Measurements from ENCODE around the gene OSBP2. TPM values are rescaled to one million over a fixed set of nuclear protein-coding genes. Genes with fewer than 3 reads are reported as not detected.

The OSBP2 gene
- total RNA-seq, 4 donors from 2014 or later, result 0.60 to 7.5 (median 4.3) TPM

GRCh38 chr22:30945653-30946052 is 251.0 kb downstream of the OSBP2 start:
- in situ Hi-C loops (cut with MboI; ENCODE audit: low pct_ligation_motif_present in 1 of 4, low pct_unique_long_range_greater_than_20kb in 1 of 4, low sequenced_read_pairs in 3 of 4), result loop anchor here in 3 of 4 donors (10.0 kb wide), 1 partner anchor 139 kb away; the partner anchor contains the start of gene SMTN (in 3 of the 3)
- no peak for DNase-seq
- Histone ChIP-seq H3K27ac (no peak overlapping the region), H3K4me3 (no peak overlapping the region), H3K9me3 (no peaks in the 10 kb centered on the region), H3K4me1 (peaks cover 0 to 16% (median 8%) of the 10 kb centered on the region in 4 donors), H3K36me3 (peaks cover 0 to 60% (median 27%) of the 10 kb centered on the region in 4 donors), H3K27me3 (no peaks in the 10 kb centered on the region)
- TF ChIP-seq, protein P1, sequence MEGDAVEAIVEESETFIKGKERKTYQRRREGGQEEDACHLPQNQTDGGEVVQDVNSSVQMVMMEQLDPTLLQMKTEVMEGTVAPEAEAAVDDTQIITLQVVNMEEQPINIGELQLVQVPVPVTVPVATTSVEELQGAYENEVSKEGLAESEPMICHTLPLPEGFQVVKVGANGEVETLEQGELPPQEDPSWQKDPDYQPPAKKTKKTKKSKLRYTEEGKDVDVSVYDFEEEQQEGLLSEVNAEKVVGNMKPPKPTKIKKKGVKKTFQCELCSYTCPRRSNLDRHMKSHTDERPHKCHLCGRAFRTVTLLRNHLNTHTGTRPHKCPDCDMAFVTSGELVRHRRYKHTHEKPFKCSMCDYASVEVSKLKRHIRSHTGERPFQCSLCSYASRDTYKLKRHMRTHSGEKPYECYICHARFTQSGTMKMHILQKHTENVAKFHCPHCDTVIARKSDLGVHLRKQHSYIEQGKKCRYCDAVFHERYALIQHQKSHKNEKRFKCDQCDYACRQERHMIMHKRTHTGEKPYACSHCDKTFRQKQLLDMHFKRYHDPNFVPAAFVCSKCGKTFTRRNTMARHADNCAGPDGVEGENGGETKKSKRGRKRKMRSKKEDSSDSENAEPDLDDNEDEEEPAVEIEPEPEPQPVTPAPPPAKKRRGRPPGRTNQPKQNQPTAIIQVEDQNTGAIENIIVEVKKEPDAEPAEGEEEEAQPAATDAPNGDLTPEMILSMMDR (IDR thresholded peaks at IDR 0.05), result no peak
- TF ChIP-seq EP300 (IDR thresholded peaks at IDR 0.05; ENCODE audit: low read depth), result no peak
- no peak for TF ChIP-seq POLR2AphosphoS5 (IDR thresholded peaks at IDR 0.05)
- TF ChIP-seq POLR2A (IDR thresholded peaks at IDR 0.05), result no peak
- WGBS, 2 donors (ENCODE audit: low coverage in 1 of 2), result 94% methylated on average over 2 of the region's 2 CpGs; no CpG with 5 or more reads in 1 of the 2 donors
- intact Hi-C loops (cut with DNase I; ENCODE audit: low total_unique reads), result loop anchor here (5.0 kb wide), 1 partner anchor 207 kb away; no protein-coding TSS in a partner anchor

DNA sequence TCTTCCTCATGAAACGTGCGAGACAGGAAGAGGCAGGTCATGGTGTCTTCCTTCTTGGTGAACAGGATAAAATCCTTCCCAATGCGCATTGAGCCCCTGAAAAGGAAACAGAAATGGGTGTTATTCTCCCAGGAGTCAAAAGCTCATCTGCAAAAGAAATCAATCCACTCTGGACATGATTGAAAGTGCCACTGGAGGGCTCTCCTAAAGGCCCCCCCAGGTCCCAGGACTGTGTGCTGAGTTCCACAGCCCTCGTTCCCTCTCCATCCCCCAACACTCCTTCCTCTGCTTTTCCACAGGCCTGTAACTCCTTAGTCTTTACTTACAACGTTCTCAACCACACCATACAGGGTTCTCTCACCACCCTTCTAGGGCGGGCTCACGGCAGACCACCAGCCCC is 251.7 kb downstream of the OSBP2 start:
- peaks cover 0 to 16% (median 8%) of the 10 kb centered on the region in 4 donors for H3K4me1 ChIP-seq
- H3K4me3 ChIP-seq, result no peak overlapping the region
- H3K9me3 ChIP-seq, result no peaks in the 10 kb centered on the region
- H3K27ac ChIP-seq, result peak overlapping the region in 1 of 4 donors; percentile 47
- peaks cover 0 to 53% (median 23%) of the 10 kb centered on the region in 4 donors for H3K36me3 ChIP-seq
- no peak for DNase-seq
- intact Hi-C loops (cut with DNase I; ENCODE audit: low total_unique reads), result loop anchor here (5.0 kb wide), 1 partner anchor 206 kb away; no protein-coding TSS in a partner anchor
- in situ Hi-C loops (cut with MboI; ENCODE audit: low pct_ligation_motif_present in 1 of 4, low pct_unique_long_range_greater_than_20kb in 1 of 4, low sequenced_read_pairs in 3 of 4), result loop anchor here in 3 of 4 donors (10.0 kb wide), 1 partner anchor 138 kb away; the partner anchor contains the start of gene SMTN (in 3 of the 3)
- TF ChIP-seq POLR2A (IDR thresholded peaks at IDR 0.05) (no peak), POLR2AphosphoS5 (IDR thresholded peaks at IDR 0.05) (no peak), EP300 (IDR thresholded peaks at IDR 0.05; ENCODE audit: low read depth) (no peak)
- TF ChIP-seq, protein P1 (IDR thresholded peaks at IDR 0.05), result no peak
- H3K27me3 ChIP-seq, result no peaks in the 10 kb centered on the region
- 74% methylated on average over 7 of the region's 7 CpGs; no CpG with 5 or more reads in 1 of the 2 donors for WGBS, 2 donors (ENCODE audit: low coverage in 1 of 2)

GRCh38 chr22:30947173-30947815 is 252.6 kb downstream of the OSBP2 start:
- Histone ChIP-seq H3K36me3 (peaks cover 0 to 43% (median 19%) of the 10 kb centered on the region in 4 donors), H3K9me3 (no peaks in the 10 kb centered on the region), H3K27ac (peak overlapping the region; percentile 31 to 53 (median 44)), H3K4me1 (peaks cover 0 to 16% (median 8%) of the 10 kb centered on the region in 4 donors), H3K4me3 (no peak overlapping the region), H3K27me3 (no peaks in the 10 kb centered on the region)
- intact Hi-C loops (cut with DNase I; ENCODE audit: low total_unique reads), result loop anchor here (5.0 kb wide), 1 partner anchor 205 kb away; no protein-coding TSS in a partner anchor
- TF ChIP-seq POLR2A (IDR thresholded peaks at IDR 0.05) (no peak), EP300 (IDR thresholded peaks at IDR 0.05; ENCODE audit: low read depth) (no peak), POLR2AphosphoS5 (IDR thresholded peaks at IDR 0.05) (no peak)
- TF ChIP-seq, protein P1 (IDR thresholded peaks at IDR 0.05), result peak in 1 of 5 experiments; percentile 10
- WGBS, 2 donors (ENCODE audit: low coverage in 1 of 2), result 27 to 60% methylated on average over 1 to 5 of the region's 5 CpGs
- peak; percentile 37 for DNase-seq
- in situ Hi-C loops (cut with MboI; ENCODE audit: low pct_ligation_motif_present in 1 of 4, low pct_unique_long_range_greater_than_20kb in 1 of 4, low sequenced_read_pairs in 3 of 4), result loop anchor here in 3 of 4 donors (10.0 kb wide), 1 partner anchor 138 kb away; the partner anchor contains the start of gene SMTN (in 3 of the 3)

GRCh38 chr22:30947816-30948454 is 253.3 kb downstream of the OSBP2 start:
- peaks cover 0 to 16% (median 8%) of the 10 kb centered on the region in 4 donors for H3K4me1 ChIP-seq
- H3K9me3 ChIP-seq, result no peaks in the 10 kb centered on the region
- no peak overlapping the region for H3K4me3 ChIP-seq
- H3K36me3 ChIP-seq, result peaks cover 0 to 38% (median 16%) of the 10 kb centered on the region in 4 donors
- H3K27ac ChIP-seq, result peak overlapping the region; percentile 31 to 53 (median 44)
- DNase-seq, result no peak
- in situ Hi-C loops (cut with MboI; ENCODE audit: low pct_ligation_motif_present in 1 of 4, low pct_unique_long_range_greater_than_20kb in 1 of 4, low sequenced_read_pairs in 3 of 4), result loop anchor here in 3 of 4 donors (10.0 kb wide), 1 partner anchor 137 kb away; the partner anchor contains the start of gene SMTN (in 3 of the 3)
- intact Hi-C loops (cut with DNase I; ENCODE audit: low total_unique reads), result loop anchor here (2.0 to 5.0 kb wide), 2 partner anchors 137 to 204 kb away; no protein-coding TSS in a partner anchor
- TF ChIP-seq POLR2A (IDR thresholded peaks at IDR 0.05) (no peak), POLR2AphosphoS5 (IDR thresholded peaks at IDR 0.05) (no peak), EP300 (IDR thresholded peaks at IDR 0.05; ENCODE audit: low read depth) (no peak)
- TF ChIP-seq, protein P1 (IDR thresholded peaks at IDR 0.05), result peak; percentile 52 to 71 (median 62)
- H3K27me3 ChIP-seq, result no peaks in the 10 kb centered on the region
- WGBS, 2 donors (ENCODE audit: low coverage in 1 of 2), result 35 to 51% methylated on average over 2 of the region's 2 CpGs
